ENCODE measurements around the gene FHIT. TPM values are rescaled to one million over a fixed set of nuclear protein-coding genes. Genes with fewer than 3 reads are reported as not detected.

The FHIT gene
- total RNA-seq, 1 experiment from 2014 or later, result 20.1 TPM

DNA sequence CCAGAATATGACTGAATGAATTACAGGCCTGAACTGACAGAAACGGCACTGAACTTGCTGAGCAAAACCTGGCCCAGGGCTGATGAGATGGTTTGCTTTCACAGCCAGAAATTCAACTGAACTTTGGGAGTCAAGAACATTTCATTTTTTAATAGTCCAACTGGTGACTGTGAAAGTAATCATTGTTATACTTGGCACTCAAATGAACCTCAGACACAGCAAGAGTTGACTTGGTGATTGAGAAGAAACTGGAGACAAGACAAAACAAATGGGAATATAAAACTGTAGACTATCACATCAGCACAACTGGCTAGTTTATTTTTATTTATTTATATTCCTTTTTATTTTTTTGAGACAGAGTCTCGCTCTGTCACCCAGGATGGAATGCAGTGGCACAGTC, 1342.6 kb downstream of the FHIT start:
- Mint-ChIP-seq H3K36me3 (ENCODE audit: insufficient read depth, unreplicated experiment) (no peaks in the 10 kb centered on the region), H3K4me3 (ENCODE audit: unreplicated experiment) (no peak overlapping the region), H3K9me3 (ENCODE audit: unreplicated experiment) (no peaks in the 10 kb centered on the region), H3K4me1 (ENCODE audit: insufficient read depth, unreplicated experiment) (no peaks in the 10 kb centered on the region), H3K27me3 (ENCODE audit: insufficient read depth, unreplicated experiment) (no peaks in the 10 kb centered on the region), H3K27ac (ENCODE audit: low read depth, unreplicated experiment) (no peak overlapping the region)
- POLR2A ChIA-PET, result interaction anchor here (0.6 kb wide), 1 partner anchor 24 kb away, joined by 3 read pairs; no protein-coding TSS in a partner anchor
- intact Hi-C loops (cut with micrococcal nuclease), result no loop called here
- BruUV-seq (replicated peaks), result no TSS peak
- TF ChIP-seq, protein P1, sequence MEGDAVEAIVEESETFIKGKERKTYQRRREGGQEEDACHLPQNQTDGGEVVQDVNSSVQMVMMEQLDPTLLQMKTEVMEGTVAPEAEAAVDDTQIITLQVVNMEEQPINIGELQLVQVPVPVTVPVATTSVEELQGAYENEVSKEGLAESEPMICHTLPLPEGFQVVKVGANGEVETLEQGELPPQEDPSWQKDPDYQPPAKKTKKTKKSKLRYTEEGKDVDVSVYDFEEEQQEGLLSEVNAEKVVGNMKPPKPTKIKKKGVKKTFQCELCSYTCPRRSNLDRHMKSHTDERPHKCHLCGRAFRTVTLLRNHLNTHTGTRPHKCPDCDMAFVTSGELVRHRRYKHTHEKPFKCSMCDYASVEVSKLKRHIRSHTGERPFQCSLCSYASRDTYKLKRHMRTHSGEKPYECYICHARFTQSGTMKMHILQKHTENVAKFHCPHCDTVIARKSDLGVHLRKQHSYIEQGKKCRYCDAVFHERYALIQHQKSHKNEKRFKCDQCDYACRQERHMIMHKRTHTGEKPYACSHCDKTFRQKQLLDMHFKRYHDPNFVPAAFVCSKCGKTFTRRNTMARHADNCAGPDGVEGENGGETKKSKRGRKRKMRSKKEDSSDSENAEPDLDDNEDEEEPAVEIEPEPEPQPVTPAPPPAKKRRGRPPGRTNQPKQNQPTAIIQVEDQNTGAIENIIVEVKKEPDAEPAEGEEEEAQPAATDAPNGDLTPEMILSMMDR (IDR thresholded peaks at IDR 0.05; ENCODE audit: unreplicated experiment), result no peak
- CTCF ChIA-PET, result no interaction called here
- DNase-seq (ENCODE audit: unreplicated experiment), result no peak

DNA sequence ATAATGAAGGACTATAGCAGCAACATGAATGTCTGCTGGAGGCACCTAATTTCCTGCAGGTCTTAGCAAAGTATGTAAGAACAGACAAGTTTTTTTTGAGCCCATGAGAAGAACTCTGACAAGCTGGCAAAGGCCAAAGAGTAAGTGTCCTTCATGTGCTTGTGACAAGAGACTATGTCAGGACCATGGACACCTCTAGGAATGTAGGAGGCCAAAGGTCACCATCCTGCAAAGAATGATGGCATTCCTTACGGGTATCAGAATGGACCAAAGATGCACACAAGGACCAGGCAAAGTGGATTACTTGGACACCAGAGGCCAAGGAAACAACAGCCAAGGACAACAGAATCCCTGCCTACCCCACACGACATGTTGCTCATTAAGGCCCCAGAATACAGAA, 1343.0 kb downstream of the FHIT start:
- Mint-ChIP-seq H3K27me3 (ENCODE audit: insufficient read depth, unreplicated experiment) (no peaks in the 10 kb centered on the region), H3K27ac (ENCODE audit: low read depth, unreplicated experiment) (no peak overlapping the region)
- intact Hi-C loops (cut with micrococcal nuclease), result no loop called here

DNA sequence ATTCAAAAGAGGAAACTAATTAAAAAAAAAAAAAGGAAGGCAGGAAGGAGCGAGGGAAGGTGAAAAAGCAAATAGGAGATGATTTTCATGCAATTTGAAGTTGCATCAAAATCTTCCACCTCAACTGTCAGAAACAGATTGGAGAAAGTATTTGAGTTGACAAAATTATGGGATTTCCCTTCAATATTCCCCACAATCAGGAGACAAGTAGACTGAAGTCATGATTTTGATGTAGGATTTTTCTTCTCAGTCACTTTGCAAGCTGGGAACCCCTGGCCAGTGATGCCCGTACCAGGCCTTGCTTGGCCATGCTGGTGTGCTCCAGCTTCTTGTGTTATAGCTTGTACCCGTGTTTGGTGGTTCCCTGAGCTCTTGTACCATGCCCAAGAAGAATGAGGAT, 1347.0 kb downstream of the FHIT start:
- TF ChIP-seq, protein P1 (IDR thresholded peaks at IDR 0.05; ENCODE audit: unreplicated experiment), result no peak
- ChIA-PET CTCF (interaction anchor here (0.7 kb wide), 1 partner anchor 22 kb away, joined by 4 read pairs; no protein-coding TSS in a partner anchor), POLR2A (interaction anchor here (0.6 kb wide), 1 partner anchor 28 kb away, joined by 3 read pairs; no protein-coding TSS in a partner anchor)
- no peaks in the 10 kb centered on the region for H3K27me3 Mint-ChIP-seq (ENCODE audit: insufficient read depth, unreplicated experiment)
- BruUV-seq (replicated peaks), result no TSS peak
- H3K9me3 Mint-ChIP-seq (ENCODE audit: unreplicated experiment), result no peaks in the 10 kb centered on the region
- no peak for DNase-seq (ENCODE audit: unreplicated experiment)
- H3K4me1 Mint-ChIP-seq (ENCODE audit: insufficient read depth, unreplicated experiment), result no peaks in the 10 kb centered on the region
- H3K27ac Mint-ChIP-seq (ENCODE audit: low read depth, unreplicated experiment), result no peak overlapping the region
- H3K4me3 Mint-ChIP-seq (ENCODE audit: unreplicated experiment), result no peak overlapping the region
- intact Hi-C loops (cut with micrococcal nuclease), result no loop called here
- H3K36me3 Mint-ChIP-seq (ENCODE audit: insufficient read depth, unreplicated experiment), result no peaks in the 10 kb centered on the region

More for the DNA sequence above, 1343.0 kb downstream of the FHIT start:
- H3K4me1 Mint-ChIP-seq (ENCODE audit: insufficient read depth, unreplicated experiment), result no peaks in the 10 kb centered on the region
- BruUV-seq (replicated peaks), result no TSS peak
- no peak overlapping the region for H3K4me3 Mint-ChIP-seq (ENCODE audit: unreplicated experiment)
- CTCF ChIA-PET, result no interaction called here
- TF ChIP-seq, protein P1 (IDR thresholded peaks at IDR 0.05; ENCODE audit: unreplicated experiment), result no peak
- H3K9me3 Mint-ChIP-seq (ENCODE audit: unreplicated experiment), result no peaks in the 10 kb centered on the region
- POLR2A ChIA-PET, result interaction anchor here (0.6 kb wide), 1 partner anchor 25 kb away, joined by 3 read pairs; no protein-coding TSS in a partner anchor
- H3K36me3 Mint-ChIP-seq (ENCODE audit: insufficient read depth, unreplicated experiment), result no peaks in the 10 kb centered on the region
- DNase-seq (ENCODE audit: unreplicated experiment), result peak; percentile 1

DNA sequence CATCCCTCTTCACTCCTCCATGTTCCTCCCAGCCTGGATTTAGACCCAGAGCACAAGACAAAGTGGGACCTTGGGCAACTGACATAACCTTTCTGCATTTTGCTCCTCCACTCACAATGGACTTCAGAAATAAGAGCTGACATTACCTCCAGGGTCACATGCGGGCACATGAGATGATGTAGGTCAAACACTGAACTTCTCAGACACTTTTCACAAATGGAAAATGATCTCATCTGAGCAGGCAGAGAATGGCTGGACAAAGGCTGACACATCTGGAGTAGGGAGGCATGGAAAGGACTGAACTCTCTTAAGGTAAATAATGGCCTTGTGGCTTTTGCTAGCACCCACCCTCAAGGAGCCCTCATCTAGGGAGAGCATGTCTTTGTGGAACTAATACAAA, 1352.2 kb downstream of the FHIT start:
- POLR2A ChIA-PET, result interaction anchor here (1.1 kb wide), 1 partner anchor 20 kb away, joined by 3 read pairs; no protein-coding TSS in a partner anchor
- no peaks in the 10 kb centered on the region for H3K36me3 Mint-ChIP-seq (ENCODE audit: insufficient read depth, unreplicated experiment)
- H3K9me3 Mint-ChIP-seq (ENCODE audit: unreplicated experiment), result no peaks in the 10 kb centered on the region
- no TSS peak for BruUV-seq (replicated peaks)
- no peak overlapping the region for H3K4me3 Mint-ChIP-seq (ENCODE audit: unreplicated experiment)
- TF ChIP-seq, protein P1 (IDR thresholded peaks at IDR 0.05; ENCODE audit: unreplicated experiment), result no peak
- H3K27ac Mint-ChIP-seq (ENCODE audit: low read depth, unreplicated experiment), result no peak overlapping the region
- CTCF ChIA-PET, result interaction anchor here (0.6 to 0.7 kb wide), 3 partner anchors 45 to 473 kb away, joined by 3 read pairs; no protein-coding TSS in a partner anchor
- H3K27me3 Mint-ChIP-seq (ENCODE audit: insufficient read depth, unreplicated experiment), result no peaks in the 10 kb centered on the region
- H3K4me1 Mint-ChIP-seq (ENCODE audit: insufficient read depth, unreplicated experiment), result no peaks in the 10 kb centered on the region
- no peak for DNase-seq (ENCODE audit: unreplicated experiment)
- intact Hi-C loops (cut with micrococcal nuclease), result no loop called here

Measured in MCF 10A (cell line).